ENCODE measurements around the gene EPB41. TPM values are rescaled to one million over a fixed set of nuclear protein-coding genes. Genes with fewer than 3 reads are reported as not detected.
A peak's percentile ranks its signal among the peaks of the same experiment; 100 is the strongest.

EPB41 gene
- total RNA-seq, 4 donors from 2014 or later = 16.7 to 30.8 (median 21.7) TPM

GRCh38 chr1:28965271-28965870 is 51.0 kb downstream of the EPB41 start:
- Histone ChIP-seq H3K4me1 (no peaks in the 10 kb centered on the region), H3K9me3 (no peaks in the 10 kb centered on the region), H3K36me3 (no peaks in the 10 kb centered on the region), H3K27me3 (no peaks in the 10 kb centered on the region), H3K4me3 (no peak overlapping the region), H3K27ac (no peak overlapping the region)
- 63 to 80% methylated on average over 1 of the region's 1 CpG for WGBS, 2 donors (ENCODE audit: low coverage in 1 of 2)
- ATAC-seq = no peak
- TF ChIP-seq POLR2A (IDR thresholded peaks at IDR 0.05) (no peak), CTCF (IDR thresholded peaks at IDR 0.05) (no peak), POLR2AphosphoS5 (IDR thresholded peaks at IDR 0.05) (no peak), EP300 (IDR thresholded peaks at IDR 0.05) (no peak)

- no peaks in the 10 kb centered on the region for H3K27me3 ChIP-seq
- H3K4me3 ChIP-seq = no peak overlapping the region
- ATAC-seq = no peak
- TF ChIP-seq CTCF (IDR thresholded peaks at IDR 0.05) = no peak
- no peak for TF ChIP-seq POLR2A (IDR thresholded peaks at IDR 0.05)
- no peak for TF ChIP-seq POLR2AphosphoS5 (IDR thresholded peaks at IDR 0.05)
- no peak for TF ChIP-seq EP300 (IDR thresholded peaks at IDR 0.05)
- H3K36me3 ChIP-seq = no peaks in the 10 kb centered on the region
- no peaks in the 10 kb centered on the region for H3K9me3 ChIP-seq
- no peaks in the 10 kb centered on the region for H3K4me1 ChIP-seq
- 81 to 83% methylated on average over 2 of the region's 2 CpGs for WGBS, 2 donors (ENCODE audit: low coverage in 1 of 2)
- H3K27ac ChIP-seq = no peak overlapping the region
Measured at GRCh38 chr1:28966617-28967016, 52.2 kb downstream of the EPB41 start.

- peak; percentile 90 for ATAC-seq
- Histone ChIP-seq H3K36me3 (peaks cover 0 to 3% of the 10 kb centered on the region in 2 donors), H3K27me3 (no peaks in the 10 kb centered on the region), H3K4me1 (peaks cover 0 to 4% (median 0%) of the 10 kb centered on the region in 3 donors), H3K4me3 (no peak overlapping the region), H3K27ac (peak overlapping the region in 2 of 4 donors; percentile 15 to 32), H3K9me3 (no peaks in the 10 kb centered on the region)
- TF ChIP-seq CTCF (IDR thresholded peaks at IDR 0.05) (no peak), POLR2AphosphoS5 (IDR thresholded peaks at IDR 0.05) (no peak), EP300 (IDR thresholded peaks at IDR 0.05) (no peak), POLR2A (IDR thresholded peaks at IDR 0.05) (no peak)
- 55 to 66% methylated on average over 5 to 8 of the region's 9 CpGs for WGBS, 2 donors (ENCODE audit: low coverage in 1 of 2)
Measured at GRCh38 chr1:28971980-28972771, 57.8 kb downstream of the EPB41 start.

- no peak for ATAC-seq
- no peaks in the 10 kb centered on the region for H3K27me3 ChIP-seq
- 76% methylated on average over 3 of the region's 3 CpGs for WGBS, 2 donors (ENCODE audit: low coverage in 1 of 2)
- H3K36me3 ChIP-seq = peaks cover 0 to 3% of the 10 kb centered on the region in 2 donors
- no peaks in the 10 kb centered on the region for H3K9me3 ChIP-seq
- TF ChIP-seq EP300 (IDR thresholded peaks at IDR 0.05) = no peak
- H3K27ac ChIP-seq = no peak overlapping the region
- no peak overlapping the region for H3K4me3 ChIP-seq
- peaks cover 0 to 4% (median 0%) of the 10 kb centered on the region in 3 donors for H3K4me1 ChIP-seq
Measured at GRCh38 chr1:28973596-28974421, 59.4 kb downstream of the EPB41 start.

GRCh38 chr1:28974432-28974831 is 60.1 kb downstream of the EPB41 start:
- Histone ChIP-seq H3K27ac (no peak overlapping the region), H3K4me3 (no peak overlapping the region), H3K27me3 (no peaks in the 10 kb centered on the region), H3K4me1 (peaks cover 0 to 4% (median 0%) of the 10 kb centered on the region in 3 donors), H3K36me3 (peaks cover 0 to 3% of the 10 kb centered on the region in 2 donors), H3K9me3 (no peaks in the 10 kb centered on the region)
- TF ChIP-seq POLR2AphosphoS5 (IDR thresholded peaks at IDR 0.05) (no peak), POLR2A (IDR thresholded peaks at IDR 0.05) (no peak), CTCF (IDR thresholded peaks at IDR 0.05) (no peak), EP300 (IDR thresholded peaks at IDR 0.05) (no peak)
- ATAC-seq = no peak
- WGBS, 2 donors (ENCODE audit: low coverage in 1 of 2) = 79 to 92% methylated on average over 2 of the region's 2 CpGs
